GM19240 (cell line): ENCODE data around the gene THSD4.
A peak's percentile ranks its signal among the peaks of the same experiment; 100 is the strongest.
"Not testable (repeated sequence)": the region's sequence is repeated elsewhere in the genome, so short reads cannot be mapped to it uniquely, and the experiment has no call there.

Source experiments
- DNase-seq: peaks from one replicate; pipeline ENCODE4 v3.0.0; 2011; ENCODE audit warnings: low spot score; ENCODE audit not compliant: insufficient read length

The THSD4 gene

GRCh38 chr15:71422530-71423259, 307.4 kb downstream of the THSD4 start:
- DNase-seq, result no peak

- no peak for DNase-seq
Observed at GRCh38 chr15:71424765-71425164, 309.5 kb downstream of the THSD4 start.

- DNase-seq, result no peak
Observed at GRCh38 chr15:71425388-71425787, 310.1 kb downstream of the THSD4 start.

- no peak for DNase-seq
Observed at GRCh38 chr15:71426792-71427191, 311.5 kb downstream of the THSD4 start.

GRCh38 chr15:71430782-71431181, 315.5 kb downstream of the THSD4 start:
- no peak for DNase-seq

- DNase-seq, result no peak
Observed at GRCh38 chr15:71431343-71432336, 316.4 kb downstream of the THSD4 start.

- DNase-seq, result no peak
Observed at GRCh38 chr15:71433402-71433801, 318.1 kb downstream of the THSD4 start.

- DNase-seq, result no peak
Observed at GRCh38 chr15:71434774-71435173, 319.5 kb downstream of the THSD4 start.

GRCh38 chr15:71435552-71435951, 320.3 kb downstream of the THSD4 start:
- no peak for DNase-seq

GRCh38 chr15:71436854-71437253, 321.6 kb downstream of the THSD4 start:
- no peak for DNase-seq

GRCh38 chr15:71437404-71437803, 322.1 kb downstream of the THSD4 start:
- DNase-seq, result no peak

- no peak for DNase-seq
Observed at GRCh38 chr15:71437919-71438318, 322.6 kb downstream of the THSD4 start.

GRCh38 chr15:71439478-71439877, 324.2 kb downstream of the THSD4 start:
- not testable (repeated sequence) for DNase-seq

GRCh38 chr15:71440489-71441110, 325.3 kb downstream of the THSD4 start:
- no peak for DNase-seq

- DNase-seq, result no peak
Observed at GRCh38 chr15:71443538-71443937, 328.3 kb downstream of the THSD4 start.

- DNase-seq, result no peak
Observed at GRCh38 chr15:71444032-71444810, 328.9 kb downstream of the THSD4 start.

GRCh38 chr15:71444866-71445590, 329.8 kb downstream of the THSD4 start:
- no peak for DNase-seq

GRCh38 chr15:71447328-71448250, 332.3 kb downstream of the THSD4 start:
- no peak for DNase-seq

GRCh38 chr15:71448688-71449114, 333.4 kb downstream of the THSD4 start:
- peak; percentile 12 for DNase-seq
